HG03280 (cell line): ENCODE data around the gene ATL2.
"Not testable (repeated sequence)": the region's sequence is repeated elsewhere in the genome, so short reads cannot be mapped to it uniquely, and the experiment has no call there.

Experiments used
- ATAC-seq: cut with Tn5 transposase; IDR thresholded peaks from one replicate; pipeline ENCODE4 v1.9.1; 2021; ENCODE audit warnings: mild to moderate bottlenecking, moderate library complexity; ENCODE audit not compliant: unreplicated experiment

Gene ATL2

GRCh38 chr2:38336621-38337020 lies 40.5 kb downstream of the ATL2 start:
- ATAC-seq: no peak

- ATAC-seq: no peak
These were observed 46.3 kb downstream of the ATL2 start for GRCh38 chr2:38330754-38331153.

- no peak for ATAC-seq
These were observed 49.5 kb downstream of the ATL2 start for GRCh38 chr2:38327580-38327979.

GRCh38 chr2:38323623-38324022 lies 53.5 kb downstream of the ATL2 start:
- ATAC-seq: no peak

GRCh38 chr2:38322224-38322914 lies 54.7 kb downstream of the ATL2 start:
- ATAC-seq: no peak

GRCh38 chr2:38319240-38319639 lies 57.8 kb downstream of the ATL2 start:
- ATAC-seq: not testable (repeated sequence)

GRCh38 chr2:38317725-38318124 lies 59.3 kb downstream of the ATL2 start:
- ATAC-seq: no peak

- ATAC-seq: no peak
These were observed 61.3 kb downstream of the ATL2 start for GRCh38 chr2:38315707-38316333.

GRCh38 chr2:38308821-38309220 lies 68.3 kb downstream of the ATL2 start:
- ATAC-seq: no peak

- ATAC-seq: peak; percentile 21
These were observed 74.9 kb downstream of the ATL2 start for GRCh38 chr2:38301969-38302702.

GRCh38 chr2:38301340-38301968 lies 75.6 kb downstream of the ATL2 start:
- peak; percentile 59 for ATAC-seq

GRCh38 chr2:38298539-38298938 lies 78.5 kb downstream of the ATL2 start:
- ATAC-seq: no peak

GRCh38 chr2:38296197-38296780 lies 80.8 kb downstream of the ATL2 start:
- no peak for ATAC-seq

- ATAC-seq: no peak
These were observed 82.5 kb downstream of the ATL2 start for GRCh38 chr2:38294597-38294996.

- no peak for ATAC-seq
These were observed 83.8 kb downstream of the ATL2 start for GRCh38 chr2:38293152-38293865.

GRCh38 chr2:38290332-38290731 lies 86.7 kb downstream of the ATL2 start:
- ATAC-seq: no peak

- no peak for ATAC-seq
These were observed 92.1 kb downstream of the ATL2 start for GRCh38 chr2:38284971-38285370.

GRCh38 chr2:38281095-38281742 lies 95.9 kb downstream of the ATL2 start:
- no peak for ATAC-seq

- ATAC-seq: no peak
These were observed 97.9 kb downstream of the ATL2 start for GRCh38 chr2:38279201-38279600.

- not testable (repeated sequence) for ATAC-seq
These were observed 99.0 kb downstream of the ATL2 start for GRCh38 chr2:38278117-38278438.
